NT2/D1 (cell line): ENCODE measurements around the gene PPP2R3A.
"Not testable (repeated sequence)": the region's sequence is repeated elsewhere in the genome, so short reads cannot be mapped to it uniquely, and the experiment has no call there.

ENCODE experiments used
- DNase-seq: peaks from one replicate; pipeline ENCODE4 v3.0.0-alpha.2; 2011; ENCODE audit warnings: low read depth, low spot score
- H3K27me3 ChIP-seq: 2 replicates; pipeline ENCODE4 v1.6.0; 2011; ENCODE audit warnings: mild to moderate bottlenecking; ENCODE audit not compliant: insufficient read length, insufficient read depth
- H3K36me3 ChIP-seq: 2 replicates; pipeline ENCODE4 v1.6.1; 2011; ENCODE audit warnings: mild to moderate bottlenecking, low read length, mixed read lengths; ENCODE audit not compliant: insufficient read depth, insufficient read length
- H3K4me1 ChIP-seq: 2 replicates; pipeline ENCODE4 v1.5.1; 2011; ENCODE audit not compliant: insufficient read depth, insufficient read length
- H3K4me3 ChIP-seq: 2 replicates; pipeline ENCODE4 v1.5.1; 2011; ENCODE audit warnings: low read depth; ENCODE audit not compliant: insufficient read length
- H3K9ac ChIP-seq: 2 replicates; pipeline ENCODE4 v1.6.0; 2011; ENCODE audit warnings: low read depth; ENCODE audit not compliant: insufficient read length
- H3K9me3 ChIP-seq: 2 replicates; pipeline ENCODE4 v1.5.1; 2011; ENCODE audit warnings: mild to moderate bottlenecking, low read length; ENCODE audit not compliant: insufficient read depth
- SUZ12 ChIP-seq: IDR thresholded peaks from 2 replicates; pipeline ENCODE4 v1.6.1; 2011; ENCODE audit not compliant: insufficient read length, insufficient read depth; ENCODE audit errors: extremely low read depth
- YY1 ChIP-seq: IDR thresholded peaks from 2 replicates; pipeline ENCODE4 v1.6.1; 2011; ENCODE audit not compliant: insufficient read length, insufficient read depth
- ZNF274 ChIP-seq: IDR thresholded peaks from 2 replicates; pipeline ENCODE4 v1.6.1; 2011; ENCODE audit warnings: mild to moderate bottlenecking, low read depth, low read length

Gene PPP2R3A

DNA sequence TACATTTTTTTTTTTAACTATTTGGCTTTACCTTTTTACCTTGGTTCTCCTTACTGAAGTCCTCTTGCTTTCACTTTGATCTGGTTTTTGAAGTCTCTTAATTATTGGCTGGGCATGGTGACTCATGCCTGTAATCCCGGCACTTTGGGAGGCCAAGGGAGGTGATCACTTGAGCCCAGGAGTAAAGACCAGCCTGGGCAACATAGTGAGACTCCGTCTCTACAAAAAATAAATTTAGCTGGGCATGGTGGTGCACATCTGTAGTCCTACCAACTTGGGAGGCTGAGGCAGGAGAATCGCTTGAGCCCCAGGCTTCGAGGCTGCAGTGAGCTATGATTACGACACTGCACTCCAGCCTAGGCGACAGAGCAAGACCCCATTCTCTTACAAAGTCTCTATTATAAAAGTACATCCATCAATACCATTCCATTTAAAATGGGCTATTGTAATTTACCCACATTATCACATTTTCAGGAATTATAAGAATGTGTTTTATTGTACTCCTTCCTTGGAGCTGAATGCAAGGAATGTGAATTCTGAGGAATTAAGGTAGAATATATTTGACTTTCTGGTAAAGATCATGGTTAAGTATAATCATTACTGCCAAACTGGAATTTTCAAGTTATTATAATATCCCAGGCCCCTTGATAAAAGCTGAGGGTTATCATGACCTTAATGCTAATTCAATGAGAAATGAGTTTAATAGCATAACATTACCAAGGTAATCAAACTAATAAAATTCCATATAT lies 181.6 kb downstream of the PPP2R3A start:
- DNase-seq = no peak
- peaks cover 54% of the 10 kb centered on the region for H3K36me3 ChIP-seq
- H3K9me3 ChIP-seq = no peaks in the 10 kb centered on the region
- H3K4me1 ChIP-seq = no peaks in the 10 kb centered on the region
- H3K9ac ChIP-seq = no peak overlapping the region
- no peak overlapping the region for H3K4me3 ChIP-seq
- TF ChIP-seq ZNF274 (no peak), SUZ12 (no peak), YY1 (no peak)
- no peaks in the 10 kb centered on the region for H3K27me3 ChIP-seq

DNA sequence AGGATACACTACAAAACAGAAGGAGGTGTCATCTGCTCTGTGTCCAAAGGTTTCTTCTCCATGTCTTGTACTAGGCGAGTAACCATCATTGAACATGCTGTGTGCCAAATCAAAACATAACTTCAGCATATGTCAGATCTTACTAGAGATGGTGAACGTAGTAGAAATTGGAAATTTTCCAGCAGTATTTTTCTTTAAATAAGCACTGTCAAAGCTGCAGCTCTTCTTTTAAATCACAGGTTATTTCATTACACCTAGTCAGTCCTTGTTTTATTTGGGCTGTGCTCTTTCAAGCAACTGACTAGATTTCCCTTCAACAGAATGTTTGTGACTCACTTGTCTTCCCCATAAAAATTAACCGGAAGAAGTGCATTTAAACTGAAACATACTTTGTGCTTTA lies 184.1 kb downstream of the PPP2R3A start:
- Histone ChIP-seq H3K9me3 (no peaks in the 10 kb centered on the region), H3K4me3 (no peak overlapping the region), H3K27me3 (no peaks in the 10 kb centered on the region), H3K9ac (no peak overlapping the region), H3K4me1 (no peaks in the 10 kb centered on the region), H3K36me3 (peaks cover 64% of the 10 kb centered on the region)
- DNase-seq = no peak
- no peak for TF ChIP-seq SUZ12
- TF ChIP-seq ZNF274 = no peak
- no peak for TF ChIP-seq YY1

DNA sequence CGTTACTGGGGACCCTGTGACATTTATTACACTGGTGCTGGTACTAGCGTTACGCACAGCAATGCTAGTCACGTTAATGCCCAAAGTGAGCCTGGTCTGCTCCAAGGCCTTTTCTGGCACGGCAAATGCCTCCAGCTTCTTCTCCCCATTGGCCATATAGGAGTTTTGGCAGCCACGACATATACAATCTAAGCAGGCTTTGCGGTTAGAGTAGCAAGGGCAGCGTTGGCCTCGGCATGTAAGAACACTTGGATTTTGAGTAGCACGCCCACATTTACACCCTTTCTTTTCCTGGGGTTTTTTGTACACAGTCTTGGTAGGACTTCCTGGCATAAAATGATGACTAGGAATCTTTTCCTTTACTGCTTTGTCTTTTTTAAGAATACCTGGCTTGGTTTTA lies 185.7 kb downstream of the PPP2R3A start:
- H3K36me3 ChIP-seq = peaks cover 53% of the 10 kb centered on the region
- no peak for TF ChIP-seq YY1
- no peak for TF ChIP-seq ZNF274
- no peak for TF ChIP-seq SUZ12
- DNase-seq = no peak
- no peak overlapping the region for H3K9ac ChIP-seq
- H3K4me3 ChIP-seq = no peak overlapping the region
- H3K4me1 ChIP-seq = no peaks in the 10 kb centered on the region
- H3K9me3 ChIP-seq = no peaks in the 10 kb centered on the region
- H3K27me3 ChIP-seq = no peaks in the 10 kb centered on the region

DNA sequence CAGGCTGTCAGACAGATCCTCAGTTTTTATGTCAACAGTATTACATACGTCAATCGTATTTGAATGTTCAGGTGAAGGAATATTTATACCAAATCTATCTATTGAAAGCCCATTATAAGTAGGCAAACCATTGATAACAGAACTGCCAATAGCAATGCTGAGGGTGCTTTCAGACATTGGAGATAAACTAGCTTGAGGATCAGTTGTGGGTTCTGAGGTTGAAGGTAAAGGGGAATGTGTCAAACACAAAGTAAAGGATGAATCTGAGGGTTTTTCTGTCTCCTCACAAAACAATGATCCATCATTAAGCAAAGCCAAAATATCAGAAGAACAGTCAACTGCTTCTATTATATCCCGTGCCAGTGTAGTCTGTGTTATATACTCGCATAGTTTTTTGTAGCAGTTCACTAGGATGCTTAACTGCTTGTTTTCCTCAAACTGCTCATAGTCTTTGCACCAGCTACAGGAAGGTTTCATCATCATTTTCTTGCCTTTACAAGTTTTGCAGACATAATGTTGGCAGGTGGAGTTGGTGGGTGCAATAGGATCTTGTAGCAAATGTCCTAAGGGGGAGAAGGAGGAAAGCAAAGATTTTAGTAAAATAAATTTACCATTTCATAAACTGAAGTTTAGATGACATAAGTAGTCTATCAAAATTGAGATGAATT lies 186.8 kb downstream of the PPP2R3A start:
- Histone ChIP-seq H3K4me1 (no peaks in the 10 kb centered on the region), H3K9me3 (no peaks in the 10 kb centered on the region), H3K27me3 (no peaks in the 10 kb centered on the region), H3K36me3 (peaks cover 48% of the 10 kb centered on the region), H3K9ac (no peak overlapping the region), H3K4me3 (no peak overlapping the region)
- DNase-seq = no peak
- TF ChIP-seq YY1 (no peak), SUZ12 (no peak), ZNF274 (no peak)

DNA sequence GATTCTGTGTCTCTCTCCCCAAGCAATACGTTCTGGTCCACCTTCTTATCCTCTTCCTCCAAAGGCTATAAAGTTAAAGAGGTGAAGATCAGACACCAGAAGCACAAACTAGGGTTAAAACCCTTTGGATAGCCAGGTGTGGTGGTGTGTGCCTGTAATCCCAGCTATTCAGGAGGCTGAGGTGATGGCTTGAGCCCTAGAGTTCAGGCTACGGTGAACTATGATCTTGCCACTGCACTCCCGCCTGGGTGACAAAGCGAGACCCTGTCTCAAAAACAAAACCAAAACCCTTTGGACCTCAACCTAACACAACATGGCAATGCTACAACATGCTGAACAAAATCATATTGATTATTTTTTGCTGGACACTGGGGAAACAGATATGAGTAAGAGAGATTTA lies 187.4 kb downstream of the PPP2R3A start:
- H3K36me3 ChIP-seq = peaks cover 42% of the 10 kb centered on the region
- DNase-seq = no peak
- TF ChIP-seq SUZ12 (no peak), YY1 (no peak), ZNF274 (no peak)

GRCh38 chr3:136161516-136161915 lies 196.0 kb downstream of the PPP2R3A start:
- TF ChIP-seq YY1 (no peak), SUZ12 (no peak), ZNF274 (no peak)
- no peaks in the 10 kb centered on the region for H3K27me3 ChIP-seq
- no peaks in the 10 kb centered on the region for H3K36me3 ChIP-seq
- H3K9me3 ChIP-seq = no peaks in the 10 kb centered on the region
- no peak overlapping the region for H3K9ac ChIP-seq
- no peak overlapping the region for H3K4me3 ChIP-seq
- no peaks in the 10 kb centered on the region for H3K4me1 ChIP-seq
- DNase-seq = no peak

More for the DNA sequence above, 187.4 kb downstream of the PPP2R3A start:
- Histone ChIP-seq H3K4me3 (no peak overlapping the region), H3K9ac (no peak overlapping the region), H3K4me1 (no peaks in the 10 kb centered on the region), H3K9me3 (no peaks in the 10 kb centered on the region), H3K27me3 (no peaks in the 10 kb centered on the region)

DNA sequence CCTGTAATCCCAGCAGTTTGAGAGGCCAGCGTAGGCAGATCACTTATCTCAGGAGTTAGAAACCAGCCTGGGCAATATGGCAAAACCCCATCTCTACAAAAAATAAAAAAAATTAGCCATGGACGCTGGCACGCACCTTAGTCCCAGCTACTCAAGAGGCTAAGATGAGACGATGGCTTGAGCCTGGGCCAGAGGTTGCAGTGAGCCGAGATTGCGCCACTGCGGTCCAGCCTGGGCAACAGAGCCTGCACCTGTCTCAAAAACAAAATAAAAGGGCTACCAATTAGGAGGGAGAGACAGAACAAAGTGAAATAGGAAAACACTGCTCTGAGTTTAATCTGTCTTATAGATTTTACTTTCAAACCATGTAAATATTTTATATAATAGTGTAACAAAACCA lies 196.8 kb downstream of the PPP2R3A start:
- Histone ChIP-seq H3K4me3 (no peak overlapping the region), H3K27me3 (no peaks in the 10 kb centered on the region), H3K9ac (no peak overlapping the region), H3K4me1 (no peaks in the 10 kb centered on the region), H3K36me3 (no peaks in the 10 kb centered on the region), H3K9me3 (no peaks in the 10 kb centered on the region)
- no peak for TF ChIP-seq SUZ12
- DNase-seq = no peak

- H3K27me3 ChIP-seq, H3K36me3 ChIP-seq, H3K9ac ChIP-seq, H3K4me1 ChIP-seq, H3K4me3 ChIP-seq, H3K9me3 ChIP-seq: not testable (repeated sequence)
- peak; percentile 8 for DNase-seq
Observed at GRCh38 chr3:136163607-136164006, 198.1 kb downstream of the PPP2R3A start.
